CD14-positive monocyte (primary cell): ENCODE data around the gene LRWD1. TPM values are rescaled to one million over a fixed set of nuclear protein-coding genes. Genes with fewer than 3 reads are reported as not detected.

Experiments
- DNase-seq, 3 donors: peaks; one replicate each; pipeline ENCODE4 v3.0.0-alpha.2; 2011 to 2022
- H2AFZ ChIP-seq: 2 replicates; pipeline ENCODE4 v1.6.0; 2012; ENCODE audit warnings: mild to moderate bottlenecking, low read depth, low read length, inconsistent platforms; ENCODE audit not compliant: insufficient read depth, poor library complexity, severe bottlenecking
- H3K27ac ChIP-seq, 2 donors: 1 replicate in 1 of 2; 2 replicates in 1 of 2; pipeline ENCODE4 v1.5.1; 2012 to 2013; ENCODE audit warnings: low read length in 2 of 2, control low read depth in 1 of 2, inconsistent platforms in 1 of 2, low read depth in 1 of 2, mild to moderate bottlenecking in 1 of 2
- H3K27me3 ChIP-seq, 2 donors: one replicate each; pipeline versions ENCODE4 v1.6.0 to v1.6.1; 2011 to 2013; ENCODE audit warnings: low read length in 2 of 2; ENCODE audit not compliant: control insufficient read depth in 2 of 2, insufficient read depth in 2 of 2
- H3K36me3 ChIP-seq, 2 donors: replicated peaks in 1 of 2; 1 replicate in 1 of 2; 2 replicates in 1 of 2; pipeline versions ENCODE4 v1.5.1 to v1.6.1; 2012 to 2013; ENCODE audit warnings: low read length in 2 of 2, control low read depth in 1 of 2, inconsistent platforms in 1 of 2, mild to moderate bottlenecking in 1 of 2; ENCODE audit not compliant: insufficient read depth in 2 of 2, control insufficient read depth in 1 of 2
- H3K4me1 ChIP-seq, 2 donors: 1 replicate in 1 of 2; 2 replicates in 1 of 2; pipeline versions ENCODE4 v1.5.1 to v1.6.1; 2012 to 2013; ENCODE audit warnings: low read length in 2 of 2, control low read depth in 1 of 2, inconsistent platforms in 1 of 2, mild to moderate bottlenecking in 1 of 2, moderate library complexity in 1 of 2; ENCODE audit not compliant: insufficient read depth in 2 of 2, control insufficient read depth in 1 of 2
- H3K4me2 ChIP-seq: replicated peaks from 2 replicates; pipeline ENCODE3; 2012; ENCODE audit warnings: low read length, moderate library complexity, mild to moderate bottlenecking; ENCODE audit not compliant: poor library complexity, severe bottlenecking; ENCODE audit errors: extremely low read depth
- H3K4me3 ChIP-seq, 3 experiments: fragments of 200-600 bp in 1 of 3; sonication (generic) in 1 of 3; replicated peaks in 1 of 3; 1 replicate in 2 of 3; 2 replicates in 1 of 3; pipeline ENCODE4 v1.5.1; 2011 to 2013; ENCODE audit warnings: low read length in 3 of 3, mild to moderate bottlenecking in 3 of 3, control low read depth in 2 of 3, low read depth in 2 of 3, inconsistent platforms in 1 of 3, moderate library complexity in 1 of 3
- H3K79me2 ChIP-seq: 2 replicates; pipeline ENCODE4 v1.6.0; 2012; ENCODE audit warnings: mild to moderate bottlenecking, control low read depth, inconsistent platforms, low read length, moderate library complexity; ENCODE audit not compliant: insufficient read depth
- H3K9ac ChIP-seq: 2 replicates; pipeline ENCODE4 v1.6.0; 2017; ENCODE audit warnings: low read length, mild to moderate bottlenecking; ENCODE audit not compliant: insufficient read depth, poor library complexity, severe bottlenecking
- H3K9me3 ChIP-seq, 2 donors: replicated peaks in 1 of 2; 1 replicate in 1 of 2; 2 replicates in 1 of 2; pipeline versions ENCODE4 v1.5.1 to v1.6.1; 2012 to 2013; ENCODE audit warnings: low read length in 2 of 2, control low read depth in 1 of 2; ENCODE audit not compliant: control insufficient read depth in 1 of 2, insufficient read depth in 1 of 2
- H4K20me1 ChIP-seq: 2 replicates; pipeline ENCODE4 v1.6.0; 2012; ENCODE audit warnings: mild to moderate bottlenecking, low read length, control low read depth, moderate library complexity; ENCODE audit not compliant: insufficient read depth
- H3K27ac Mint-ChIP-seq, 7 donors: one replicate each; pipeline ENCODE4 v1.8.0; 2020; ENCODE audit warnings: mild to moderate bottlenecking in 7 of 7, mixed read lengths in 7 of 7, moderate library complexity in 6 of 7, inconsistent platforms in 2 of 7
- H3K27me3 Mint-ChIP-seq, 3 donors: one replicate each; pipeline ENCODE4 v1.8.0; 2021 to 2022; ENCODE audit warnings: low read depth in 3 of 3, mild to moderate bottlenecking in 3 of 3, mixed read lengths in 3 of 3, moderate library complexity in 3 of 3, inconsistent platforms in 1 of 3
- H3K36me3 Mint-ChIP-seq, 2 donors: one replicate each; pipeline ENCODE4 v1.8.0; 2020; ENCODE audit warnings: mixed read lengths in 2 of 2, inconsistent platforms in 1 of 2, mild to moderate bottlenecking in 1 of 2
- H3K4me1 Mint-ChIP-seq: one replicate; pipeline ENCODE4 v1.8.0; 2020; ENCODE audit warnings: mild to moderate bottlenecking, mixed read lengths
- H3K4me3 Mint-ChIP-seq, 2 donors: one replicate each; pipeline ENCODE4 v1.8.0; 2020; ENCODE audit warnings: mild to moderate bottlenecking in 2 of 2, mixed read lengths in 2 of 2, moderate library complexity in 1 of 2
- H3K9me3 Mint-ChIP-seq, 7 donors: one replicate each; pipeline ENCODE4 v1.8.0; 2020 to 2022; ENCODE audit warnings: mixed read lengths in 7 of 7, mild to moderate bottlenecking in 6 of 7, moderate library complexity in 6 of 7, inconsistent platforms in 2 of 7
- CTCF ChIP-seq: fragments of 200-600 bp; IDR thresholded peaks from one replicate; pipeline ENCODE4 v1.8.0; 2022; ENCODE audit warnings: antibody characterized with exemption, mild to moderate bottlenecking
- WGBS: methylation state at CpG from one replicate; pipeline ENCODE4 v1.1.5; 2013; ENCODE audit warnings: missing lambda C conversion rate; ENCODE audit not compliant: insufficient coverage; 5-methylcytosine and 5-hydroxymethylcytosine counted together
- intact Hi-C, 2 donors: fragments of 100-400 bp; cut with micrococcal nuclease; formaldehyde crosslinking; loops; one replicate each; pipeline versions ENCODE4 v1.15.0 to v1.15.1; 2023
- polyA plus RNA-seq, 3 donors: library from polyadenylated mRNA; depleted of rRNA in 1 of 3; unstranded in 2 of 3; stranded (reverse) in 1 of 3; fragments of 300-500 nt in 2 of 3; fragments of >200 nt in 1 of 3; fragmentation: Illumina TruSeq in 2 of 3; gene quantifications; 1 replicate in 2 of 3; 2 replicates in 1 of 3; pipeline ENCODE4 v1.2.3, GENCODE V29; 2012 to 2021

LRWD1 gene
- polyA plus RNA-seq, 3 donors, result 5.4 to 10.7 (median 6.1) TPM

GRCh38 chr7:102457352-102457924 is 7.3 kb upstream of the LRWD1 start:
- H3K27me3 Mint-ChIP-seq, result no peaks in the 10 kb centered on the region
- Histone ChIP-seq H3K27me3 (no peaks in the 10 kb centered on the region), H3K4me1 (no peaks in the 10 kb centered on the region), H3K9ac (no peak overlapping the region), H3K9me3 (no peaks in the 10 kb centered on the region), H3K27ac (no peak overlapping the region), H3K36me3 (peaks cover 33 to 44% of the 10 kb centered on the region in 2 donors), H3K4me2 (no peak overlapping the region), H2AFZ (no peak overlapping the region), H3K4me3 (no peak overlapping the region), H4K20me1 (no peaks in the 10 kb centered on the region), H3K79me2 (peaks cover 7% of the 10 kb centered on the region)
- H3K4me3 Mint-ChIP-seq, result no peak overlapping the region
- H3K4me1 Mint-ChIP-seq, result peaks cover under 1% of the 10 kb centered on the region
- no peak overlapping the region for H3K27ac Mint-ChIP-seq
- no peaks in the 10 kb centered on the region for H3K9me3 Mint-ChIP-seq
- intact Hi-C loops, result loop anchor here in 1 of 2 donors (10.0 kb wide), 1 partner anchor 173 kb away; the partner anchor contains the start of gene SH2B2
- DNase-seq, result no peak
- 95% methylated on average over 27 of the region's 40 CpGs for WGBS
- peaks cover 26 to 58% of the 10 kb centered on the region in 2 donors for H3K36me3 Mint-ChIP-seq
- no peak for TF ChIP-seq CTCF

GRCh38 chr7:102459221-102459844 is 5.5 kb upstream of the LRWD1 start:
- Histone ChIP-seq H3K9me3 (no peaks in the 10 kb centered on the region), H3K4me1 (peaks cover 9% of the 10 kb centered on the region in 2 donors), H3K27ac (no peak overlapping the region), H3K9ac (no peak overlapping the region), H3K4me3 (no peak overlapping the region), H3K79me2 (peaks cover 26% of the 10 kb centered on the region), H2AFZ (no peak overlapping the region), H3K36me3 (peaks cover 33 to 44% of the 10 kb centered on the region in 2 donors), H4K20me1 (no peaks in the 10 kb centered on the region), H3K27me3 (no peaks in the 10 kb centered on the region), H3K4me2 (no peak overlapping the region)
- Mint-ChIP-seq H3K4me3 (no peak overlapping the region), H3K9me3 (no peaks in the 10 kb centered on the region), H3K36me3 (peaks cover 26 to 58% of the 10 kb centered on the region in 2 donors), H3K27me3 (no peaks in the 10 kb centered on the region), H3K27ac (peak overlapping the region in 1 of 7 donors; percentile 31), H3K4me1 (peaks cover 13% of the 10 kb centered on the region)
- WGBS, result over 99% methylated on average over 10 of the region's 24 CpGs
- DNase-seq, result no peak
- no peak for TF ChIP-seq CTCF
- intact Hi-C loops, result loop anchor here in 1 of 2 donors (10.0 kb wide), 1 partner anchor 175 kb away; the partner anchor contains the start of gene SH2B2
